ENCODE results near the gene LYZL1.

GRCh38 chr10:29358010-29358616 lies 69.2 kb downstream of the LYZL1 start:
- TF ChIP-seq EP300 (IDR thresholded peaks at IDR 0.05; ENCODE audit: borderline replicate concordance in 1 of 2, low read depth in 1 of 2, low read length in 1 of 2), result no peak
- no peak for TF ChIP-seq POLR2AphosphoS5 (IDR thresholded peaks at IDR 0.05; ENCODE audit: low read depth, low read length)
- TF ChIP-seq CTCF (IDR thresholded peaks at IDR 0.05), result no peak
- TF ChIP-seq TEAD4 (IDR thresholded peaks at IDR 0.05; ENCODE audit: borderline replicate concordance, insufficient read depth), result no peak
- TF ChIP-seq YY1 (IDR thresholded peaks at IDR 0.05; ENCODE audit: low read depth), result no peak
- no peak for TF ChIP-seq TAF1 (IDR thresholded peaks at IDR 0.05; ENCODE audit: borderline replicate concordance, low read depth, low read length)

Data from SK-N-SH (cell line).